Liver (tissue), 3 donors: ENCODE data around the gene HBP1.

Source experiments
- GABPA ChIP-seq, 2 donors: IDR thresholded peaks in 1 of 2; conservative IDR thresholded peaks in 1 of 2; 2 replicates each; pipeline ENCODE4 v1.6.1; 2016; ENCODE audit warnings: antibody characterized with exemption in 2 of 2, mild to moderate bottlenecking in 1 of 2, moderate library complexity in 1 of 2
- HNF4A ChIP-seq, 2 donors: conservative IDR thresholded peaks; 2 replicates each; pipeline ENCODE4 v1.6.1; 2016; ENCODE audit warnings: antibody characterized with exemption in 2 of 2, mild to moderate bottlenecking in 2 of 2
- JUND ChIP-seq, 2 donors: IDR thresholded peaks; 2 replicates each; pipeline ENCODE4 v1.6.1; 2016; ENCODE audit warnings: antibody characterized with exemption in 2 of 2
- RAD21 ChIP-seq, 2 donors: IDR thresholded peaks; 2 replicates each; pipeline ENCODE4 v1.6.1; 2016; ENCODE audit warnings: antibody characterized with exemption in 2 of 2, mild to moderate bottlenecking in 2 of 2
- SP1 ChIP-seq: IDR thresholded peaks from 2 replicates; pipeline ENCODE4 v1.6.1; 2018; ENCODE audit warnings: antibody characterized with exemption, mild to moderate bottlenecking
- TAF1 ChIP-seq: conservative IDR thresholded peaks from 2 replicates; pipeline ENCODE4 v1.6.1; 2016; ENCODE audit warnings: antibody characterized with exemption, mild to moderate bottlenecking
- TF ChIP-seq, protein P1 (sequence below): fragments of 150-350 bp; IDR thresholded peaks from 2 replicates; pipeline ENCODE4 v1.5.1; 2017; ENCODE audit warnings: improper control_type of control experiment, low read depth, low read length; ENCODE audit not compliant: missing input control
- TF ChIP-seq, protein P2 (sequence below): IDR thresholded peaks from 2 replicates; pipeline ENCODE4 v1.6.1; 2016; ENCODE audit warnings: antibody characterized with exemption, mild to moderate bottlenecking
- TF ChIP-seq, protein P3 (sequence below): IDR thresholded peaks from 2 replicates; pipeline ENCODE4 v1.6.1; 2016; ENCODE audit warnings: antibody characterized with exemption
- donor health status: healthy.
- donor health status: healthy.

DNA sequence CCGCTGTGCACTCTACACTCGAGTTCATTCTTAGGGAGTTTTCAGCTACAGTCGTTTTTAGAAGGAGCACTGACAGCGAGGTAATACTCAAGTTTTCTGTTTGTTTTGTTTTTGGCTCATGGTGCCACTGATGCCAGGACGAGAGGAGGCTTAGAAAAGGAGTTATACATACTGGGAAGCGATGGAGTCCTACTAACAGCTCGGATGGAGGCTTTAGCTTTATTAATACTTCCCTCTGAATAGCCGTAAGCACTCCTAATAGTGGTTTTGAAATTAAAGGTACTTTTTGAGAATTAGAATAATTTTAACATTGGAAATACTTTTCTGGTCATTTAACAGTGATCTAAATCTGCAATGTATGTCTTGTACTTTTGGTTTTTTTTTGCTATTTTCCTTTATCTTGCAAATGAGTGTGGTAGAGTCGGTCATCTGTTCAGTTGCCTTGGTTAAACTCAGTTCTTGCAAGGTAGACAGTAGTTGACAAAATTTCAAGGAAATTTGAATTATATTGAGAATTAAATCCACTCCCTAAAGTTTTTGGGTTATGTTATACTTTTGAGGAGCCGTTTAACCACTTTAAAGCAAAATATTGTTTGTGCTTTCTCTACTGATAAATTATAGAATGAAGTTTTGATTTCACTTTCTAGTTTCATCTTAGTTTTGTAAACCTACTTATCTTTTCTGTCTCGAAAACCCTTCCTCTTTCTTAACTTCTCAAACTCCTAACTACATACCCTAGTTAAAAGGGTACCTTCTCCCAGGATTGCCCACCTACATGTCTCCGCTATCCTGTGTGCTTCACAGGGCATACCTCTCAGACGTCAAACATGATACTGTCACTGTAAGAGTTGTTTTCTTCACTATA lies 1.5 kb downstream of the HBP1 start:
- TF ChIP-seq, protein P1, sequence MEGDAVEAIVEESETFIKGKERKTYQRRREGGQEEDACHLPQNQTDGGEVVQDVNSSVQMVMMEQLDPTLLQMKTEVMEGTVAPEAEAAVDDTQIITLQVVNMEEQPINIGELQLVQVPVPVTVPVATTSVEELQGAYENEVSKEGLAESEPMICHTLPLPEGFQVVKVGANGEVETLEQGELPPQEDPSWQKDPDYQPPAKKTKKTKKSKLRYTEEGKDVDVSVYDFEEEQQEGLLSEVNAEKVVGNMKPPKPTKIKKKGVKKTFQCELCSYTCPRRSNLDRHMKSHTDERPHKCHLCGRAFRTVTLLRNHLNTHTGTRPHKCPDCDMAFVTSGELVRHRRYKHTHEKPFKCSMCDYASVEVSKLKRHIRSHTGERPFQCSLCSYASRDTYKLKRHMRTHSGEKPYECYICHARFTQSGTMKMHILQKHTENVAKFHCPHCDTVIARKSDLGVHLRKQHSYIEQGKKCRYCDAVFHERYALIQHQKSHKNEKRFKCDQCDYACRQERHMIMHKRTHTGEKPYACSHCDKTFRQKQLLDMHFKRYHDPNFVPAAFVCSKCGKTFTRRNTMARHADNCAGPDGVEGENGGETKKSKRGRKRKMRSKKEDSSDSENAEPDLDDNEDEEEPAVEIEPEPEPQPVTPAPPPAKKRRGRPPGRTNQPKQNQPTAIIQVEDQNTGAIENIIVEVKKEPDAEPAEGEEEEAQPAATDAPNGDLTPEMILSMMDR, result no peak
- TF ChIP-seq TAF1, result no peak
- no peak for TF ChIP-seq RAD21 (IDR thresholded peaks at IDR 0.05)
- no peak for TF ChIP-seq GABPA (IDR thresholded peaks at IDR 0.05 in 1 of 2, conservative IDR thresholded peaks at IDR 0.05 in 1 of 2)
- no peak for TF ChIP-seq JUND (IDR thresholded peaks at IDR 0.05)
- no peak for TF ChIP-seq SP1
- TF ChIP-seq, protein P2, sequence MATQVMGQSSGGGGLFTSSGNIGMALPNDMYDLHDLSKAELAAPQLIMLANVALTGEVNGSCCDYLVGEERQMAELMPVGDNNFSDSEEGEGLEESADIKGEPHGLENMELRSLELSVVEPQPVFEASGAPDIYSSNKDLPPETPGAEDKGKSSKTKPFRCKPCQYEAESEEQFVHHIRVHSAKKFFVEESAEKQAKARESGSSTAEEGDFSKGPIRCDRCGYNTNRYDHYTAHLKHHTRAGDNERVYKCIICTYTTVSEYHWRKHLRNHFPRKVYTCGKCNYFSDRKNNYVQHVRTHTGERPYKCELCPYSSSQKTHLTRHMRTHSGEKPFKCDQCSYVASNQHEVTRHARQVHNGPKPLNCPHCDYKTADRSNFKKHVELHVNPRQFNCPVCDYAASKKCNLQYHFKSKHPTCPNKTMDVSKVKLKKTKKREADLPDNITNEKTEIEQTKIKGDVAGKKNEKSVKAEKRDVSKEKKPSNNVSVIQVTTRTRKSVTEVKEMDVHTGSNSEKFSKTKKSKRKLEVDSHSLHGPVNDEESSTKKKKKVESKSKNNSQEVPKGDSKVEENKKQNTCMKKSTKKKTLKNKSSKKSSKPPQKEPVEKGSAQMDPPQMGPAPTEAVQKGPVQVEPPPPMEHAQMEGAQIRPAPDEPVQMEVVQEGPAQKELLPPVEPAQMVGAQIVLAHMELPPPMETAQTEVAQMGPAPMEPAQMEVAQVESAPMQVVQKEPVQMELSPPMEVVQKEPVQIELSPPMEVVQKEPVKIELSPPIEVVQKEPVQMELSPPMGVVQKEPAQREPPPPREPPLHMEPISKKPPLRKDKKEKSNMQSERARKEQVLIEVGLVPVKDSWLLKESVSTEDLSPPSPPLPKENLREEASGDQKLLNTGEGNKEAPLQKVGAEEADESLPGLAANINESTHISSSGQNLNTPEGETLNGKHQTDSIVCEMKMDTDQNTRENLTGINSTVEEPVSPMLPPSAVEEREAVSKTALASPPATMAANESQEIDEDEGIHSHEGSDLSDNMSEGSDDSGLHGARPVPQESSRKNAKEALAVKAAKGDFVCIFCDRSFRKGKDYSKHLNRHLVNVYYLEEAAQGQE, result no peak
- no peak for TF ChIP-seq HNF4A (conservative IDR thresholded peaks at IDR 0.05)
- TF ChIP-seq, protein P3, sequence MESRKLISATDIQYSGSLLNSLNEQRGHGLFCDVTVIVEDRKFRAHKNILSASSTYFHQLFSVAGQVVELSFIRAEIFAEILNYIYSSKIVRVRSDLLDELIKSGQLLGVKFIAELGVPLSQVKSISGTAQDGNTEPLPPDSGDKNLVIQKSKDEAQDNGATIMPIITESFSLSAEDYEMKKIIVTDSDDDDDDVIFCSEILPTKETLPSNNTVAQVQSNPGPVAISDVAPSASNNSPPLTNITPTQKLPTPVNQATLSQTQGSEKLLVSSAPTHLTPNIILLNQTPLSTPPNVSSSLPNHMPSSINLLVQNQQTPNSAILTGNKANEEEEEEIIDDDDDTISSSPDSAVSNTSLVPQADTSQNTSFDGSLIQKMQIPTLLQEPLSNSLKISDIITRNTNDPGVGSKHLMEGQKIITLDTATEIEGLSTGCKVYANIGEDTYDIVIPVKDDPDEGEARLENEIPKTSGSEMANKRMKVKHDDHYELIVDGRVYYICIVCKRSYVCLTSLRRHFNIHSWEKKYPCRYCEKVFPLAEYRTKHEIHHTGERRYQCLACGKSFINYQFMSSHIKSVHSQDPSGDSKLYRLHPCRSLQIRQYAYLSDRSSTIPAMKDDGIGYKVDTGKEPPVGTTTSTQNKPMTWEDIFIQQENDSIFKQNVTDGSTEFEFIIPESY, result no peak
